Trophoblast cell (in vitro differentiated cells and primary cell): ENCODE results near the gene GALNT12.
A peak's percentile ranks its signal among the peaks of the same experiment; 100 is the strongest.

Experiments used
- DNase-seq, 2 donors: peaks; one replicate each; pipeline ENCODE4 v3.0.0-alpha.2; 2016
- H2AFZ ChIP-seq: 2 replicates; pipeline ENCODE4 v1.6.1; 2013; ENCODE audit warnings: low read length, moderate library complexity, mild to moderate bottlenecking; ENCODE audit not compliant: insufficient read depth, poor library complexity
- H2AK5ac ChIP-seq: 2 replicates; pipeline ENCODE4 v1.6.1; 2013; ENCODE audit warnings: mild to moderate bottlenecking, low read length
- H2BK120ac ChIP-seq: 2 replicates; pipeline ENCODE4 v1.6.1; 2013; ENCODE audit warnings: low read length, mild to moderate bottlenecking, moderate library complexity; ENCODE audit not compliant: insufficient read depth, poor library complexity
- H2BK12ac ChIP-seq: 2 replicates; pipeline ENCODE4 v1.6.1; 2013; ENCODE audit warnings: mild to moderate bottlenecking, low read length, moderate library complexity
- H2BK5ac ChIP-seq: 2 replicates; pipeline ENCODE4 v1.6.1; 2013; ENCODE audit warnings: low read length, low read depth, moderate library complexity, mild to moderate bottlenecking; ENCODE audit not compliant: poor library complexity
- H3K14ac ChIP-seq: 2 replicates; pipeline ENCODE4 v1.6.1; 2013; ENCODE audit warnings: mild to moderate bottlenecking, low read length
- H3K18ac ChIP-seq: 2 replicates; pipeline ENCODE4 v1.6.1; 2013; ENCODE audit warnings: mild to moderate bottlenecking, low read length
- H3K23ac ChIP-seq: 2 replicates; pipeline ENCODE4 v1.6.1; 2013; ENCODE audit warnings: low read length
- H3K27ac ChIP-seq: 2 replicates; pipeline ENCODE4 v1.5.1; 2013; ENCODE audit warnings: low read depth, mild to moderate bottlenecking, inconsistent platforms, low read length, moderate library complexity
- H3K27me3 ChIP-seq: 2 replicates; pipeline ENCODE4 v1.6.1; 2013; ENCODE audit warnings: inconsistent platforms, mild to moderate bottlenecking, low read length, moderate library complexity; ENCODE audit not compliant: insufficient read depth
- H3K36me3 ChIP-seq, 2 experiments: 1 replicate in 1 of 2; 2 replicates in 1 of 2; pipeline ENCODE4 v1.6.1; 2013; ENCODE audit warnings: low read length in 2 of 2, mild to moderate bottlenecking in 2 of 2, moderate library complexity in 1 of 2; ENCODE audit not compliant: insufficient read depth in 2 of 2, control insufficient read depth in 1 of 2
- H3K4ac ChIP-seq: 2 replicates; pipeline ENCODE4 v1.6.1; 2013; ENCODE audit warnings: low read depth, mild to moderate bottlenecking, low read length, moderate library complexity
- H3K4me1 ChIP-seq, 2 experiments: 1 replicate in 1 of 2; 2 replicates in 1 of 2; pipeline ENCODE4 v1.6.1; 2013; ENCODE audit warnings: low read length in 2 of 2, mild to moderate bottlenecking in 2 of 2, moderate library complexity in 1 of 2; ENCODE audit not compliant: insufficient read depth in 2 of 2, control insufficient read depth in 1 of 2
- H3K4me2 ChIP-seq: 2 replicates; pipeline ENCODE4 v1.6.1; 2013; ENCODE audit warnings: inconsistent platforms, mild to moderate bottlenecking, low read length, moderate library complexity
- H3K4me3 ChIP-seq: 2 replicates; pipeline ENCODE4 v1.5.1; 2013; ENCODE audit warnings: mild to moderate bottlenecking, low read depth, low read length, inconsistent platforms
- H3K79me1 ChIP-seq: one replicate; pipeline ENCODE4 v1.6.1; 2013; ENCODE audit warnings: low read length
- H3K79me2 ChIP-seq: 2 replicates; pipeline ENCODE4 v1.6.1; 2013; ENCODE audit warnings: low read length, mild to moderate bottlenecking; ENCODE audit not compliant: control insufficient read depth, insufficient read depth, poor library complexity
- H3K9ac ChIP-seq: 2 replicates; pipeline ENCODE4 v1.6.1; 2013; ENCODE audit warnings: mild to moderate bottlenecking, low read length
- H3K9me3 ChIP-seq: 2 replicates; pipeline ENCODE4 v1.6.1; 2013; ENCODE audit warnings: low read depth, mild to moderate bottlenecking, control low read depth, inconsistent platforms, low read length; ENCODE audit not compliant: insufficient read depth
- H4K12ac ChIP-seq: 2 replicates; pipeline ENCODE4 v1.6.1; 2013; ENCODE audit warnings: low read depth, mild to moderate bottlenecking, low read length, moderate library complexity
- H4K8ac ChIP-seq: 2 replicates; pipeline ENCODE4 v1.6.1; 2013; ENCODE audit warnings: low read depth, mild to moderate bottlenecking, low read length, moderate library complexity
- H4K91ac ChIP-seq: one replicate; pipeline ENCODE4 v1.6.1; 2013; ENCODE audit warnings: low read depth, mild to moderate bottlenecking, low read length, moderate library complexity
- WGBS: extraction: QIAGEN DNeasy Blood & Tissue Kit; methylation state at CpG from one replicate; pipeline ENCODE4 v1.1.7; 2013; ENCODE audit warnings: missing lambda C conversion rate; ENCODE audit not compliant: insufficient read length, insufficient coverage; ENCODE audit errors: extremely low coverage; 5-methylcytosine and 5-hydroxymethylcytosine counted together

GALNT12 gene

GRCh38 chr9:98811051-98811650, 3.7 kb downstream of the GALNT12 start:
- Histone ChIP-seq H3K18ac (no peak overlapping the region), H2BK5ac (no peak overlapping the region), H3K23ac (no peak overlapping the region), H3K4me3 (no peak overlapping the region), H3K36me3 (no peaks in the 10 kb centered on the region), H3K9ac (no peak overlapping the region), H2BK120ac (no peak overlapping the region), H3K9me3 (no peaks in the 10 kb centered on the region), H3K79me1 (no peaks in the 10 kb centered on the region), H3K27ac (no peak overlapping the region), H4K12ac (no peak overlapping the region), H3K79me2 (no peaks in the 10 kb centered on the region), H3K27me3 (no peaks in the 10 kb centered on the region), H3K4me1 (peaks cover 11 to 17% of the 10 kb centered on the region in 2 experiments), H3K14ac (no peak overlapping the region), H3K4ac (no peak overlapping the region), H2AK5ac (no peak overlapping the region), H3K4me2 (no peak overlapping the region), H2AFZ (no peak overlapping the region), H4K8ac (no peak overlapping the region), H4K91ac (no peak overlapping the region), H2BK12ac (no peak overlapping the region)
- WGBS = no CpG with 5 or more reads among the region's 2 CpGs
- peak; percentile 62 to 79 for DNase-seq

DNA sequence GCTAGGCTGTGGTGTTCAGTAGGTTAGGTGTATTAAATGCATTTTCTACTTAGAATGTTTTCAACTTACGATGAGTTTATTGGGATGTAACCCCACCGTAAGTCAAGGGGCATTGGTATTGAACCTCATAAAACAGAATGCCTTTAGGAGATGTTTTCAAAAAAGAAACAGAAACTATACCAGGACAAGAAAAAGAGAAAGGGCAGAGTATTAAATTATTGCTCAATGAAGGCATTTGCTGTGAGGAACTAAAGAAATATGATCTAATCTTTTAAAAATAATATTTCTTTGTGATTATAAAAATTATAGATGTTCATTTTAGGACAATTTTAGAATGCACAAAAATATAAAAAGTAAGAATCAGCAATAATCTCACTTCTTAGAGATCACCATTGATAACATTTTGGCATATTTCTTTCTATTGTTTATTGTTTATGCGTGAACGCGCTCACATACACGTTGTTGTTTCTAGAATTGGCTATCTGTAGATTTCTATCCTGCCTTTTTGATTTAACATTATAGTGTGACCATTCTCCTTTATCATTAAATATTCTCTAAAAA, 8.0 kb downstream of the GALNT12 start:
- no peak overlapping the region for H4K91ac ChIP-seq
- H3K79me2 ChIP-seq = no peaks in the 10 kb centered on the region
- no peak overlapping the region for H3K18ac ChIP-seq
- H3K79me1 ChIP-seq = no peaks in the 10 kb centered on the region
- WGBS = no CpG with 5 or more reads among the region's 6 CpGs
- no peaks in the 10 kb centered on the region for H3K36me3 ChIP-seq
- H4K12ac ChIP-seq = no peak overlapping the region
- H4K8ac ChIP-seq = no peak overlapping the region
- no peak overlapping the region for H2BK5ac ChIP-seq
- no peaks in the 10 kb centered on the region for H3K9me3 ChIP-seq
- no peak overlapping the region for H2AFZ ChIP-seq
- H2BK120ac ChIP-seq = no peak overlapping the region
- H3K4me2 ChIP-seq = no peak overlapping the region
- no peak overlapping the region for H3K27ac ChIP-seq
- H3K27me3 ChIP-seq = no peaks in the 10 kb centered on the region
- no peaks in the 10 kb centered on the region for H3K4me1 ChIP-seq
- no peak overlapping the region for H2BK12ac ChIP-seq
- H3K4me3 ChIP-seq = no peak overlapping the region
- H3K9ac ChIP-seq = no peak overlapping the region
- no peak overlapping the region for H3K4ac ChIP-seq
- H2AK5ac ChIP-seq = no peak overlapping the region
- H3K23ac ChIP-seq = no peak overlapping the region
- no peak overlapping the region for H3K14ac ChIP-seq
- DNase-seq = no peak

- no peak for DNase-seq
- Histone ChIP-seq H4K91ac (no peak overlapping the region), H3K36me3 (no peaks in the 10 kb centered on the region), H3K79me2 (no peaks in the 10 kb centered on the region), H3K4me3 (no peak overlapping the region), H3K23ac (no peak overlapping the region), H3K27ac (no peak overlapping the region), H4K12ac (no peak overlapping the region), H3K9ac (no peak overlapping the region), H2AFZ (no peak overlapping the region), H3K27me3 (no peaks in the 10 kb centered on the region), H2BK5ac (no peak overlapping the region), H2BK120ac (no peak overlapping the region), H2AK5ac (no peak overlapping the region), H2BK12ac (no peak overlapping the region), H3K79me1 (no peaks in the 10 kb centered on the region), H3K4ac (no peak overlapping the region), H3K4me1 (no peaks in the 10 kb centered on the region), H3K14ac (no peak overlapping the region), H3K4me2 (no peak overlapping the region), H4K8ac (no peak overlapping the region), H3K9me3 (peaks cover under 1% of the 10 kb centered on the region), H3K18ac (no peak overlapping the region)
- no CpG with 5 or more reads among the region's 2 CpGs for WGBS
These were observed 11.3 kb downstream of the GALNT12 start for GRCh38 chr9:98818764-98819163.

GRCh38 chr9:98819231-98819630, 11.8 kb downstream of the GALNT12 start:
- no peak overlapping the region for H3K9ac ChIP-seq
- no peaks in the 10 kb centered on the region for H3K4me1 ChIP-seq
- H3K14ac ChIP-seq = no peak overlapping the region
- peaks cover 2% of the 10 kb centered on the region for H3K9me3 ChIP-seq
- no peaks in the 10 kb centered on the region for H3K27me3 ChIP-seq
- no peak overlapping the region for H3K4me2 ChIP-seq
- H3K27ac ChIP-seq = no peak overlapping the region
- H2BK120ac ChIP-seq = no peak overlapping the region
- no peaks in the 10 kb centered on the region for H3K36me3 ChIP-seq
- no peak overlapping the region for H3K4ac ChIP-seq
- H2BK12ac ChIP-seq = no peak overlapping the region
- no peak overlapping the region for H2AFZ ChIP-seq
- WGBS = no CpG with 5 or more reads among the region's 3 CpGs
- no peak overlapping the region for H3K4me3 ChIP-seq
- no peaks in the 10 kb centered on the region for H3K79me2 ChIP-seq
- no peaks in the 10 kb centered on the region for H3K79me1 ChIP-seq
- no peak overlapping the region for H3K18ac ChIP-seq
- peak; percentile 22 to 49 for DNase-seq
- H3K23ac ChIP-seq = no peak overlapping the region
- H2AK5ac ChIP-seq = no peak overlapping the region
- no peak overlapping the region for H2BK5ac ChIP-seq
- H4K91ac ChIP-seq = no peak overlapping the region
- no peak overlapping the region for H4K8ac ChIP-seq
- H4K12ac ChIP-seq = no peak overlapping the region
